ENCODE data around the gene PKP1.

GRCh38 chr1:201313086-201313485 lies 29.8 kb downstream of the PKP1 start:
- no peak for TF ChIP-seq CTCF (IDR thresholded peaks at IDR 0.05)
- TF ChIP-seq POLR2A (IDR thresholded peaks at IDR 0.05), result no peak
